GM18861 (cell line): ENCODE data around the gene AUP1.
"Not testable (repeated sequence)": the region's sequence is repeated elsewhere in the genome, so short reads cannot be mapped to it uniquely, and the experiment has no call there.

Source experiments
- ATAC-seq: cut with Tn5 transposase; IDR thresholded peaks from one replicate; pipeline ENCODE4 v1.9.1; 2021; ENCODE audit not compliant: unreplicated experiment

AUP1 gene

DNA sequence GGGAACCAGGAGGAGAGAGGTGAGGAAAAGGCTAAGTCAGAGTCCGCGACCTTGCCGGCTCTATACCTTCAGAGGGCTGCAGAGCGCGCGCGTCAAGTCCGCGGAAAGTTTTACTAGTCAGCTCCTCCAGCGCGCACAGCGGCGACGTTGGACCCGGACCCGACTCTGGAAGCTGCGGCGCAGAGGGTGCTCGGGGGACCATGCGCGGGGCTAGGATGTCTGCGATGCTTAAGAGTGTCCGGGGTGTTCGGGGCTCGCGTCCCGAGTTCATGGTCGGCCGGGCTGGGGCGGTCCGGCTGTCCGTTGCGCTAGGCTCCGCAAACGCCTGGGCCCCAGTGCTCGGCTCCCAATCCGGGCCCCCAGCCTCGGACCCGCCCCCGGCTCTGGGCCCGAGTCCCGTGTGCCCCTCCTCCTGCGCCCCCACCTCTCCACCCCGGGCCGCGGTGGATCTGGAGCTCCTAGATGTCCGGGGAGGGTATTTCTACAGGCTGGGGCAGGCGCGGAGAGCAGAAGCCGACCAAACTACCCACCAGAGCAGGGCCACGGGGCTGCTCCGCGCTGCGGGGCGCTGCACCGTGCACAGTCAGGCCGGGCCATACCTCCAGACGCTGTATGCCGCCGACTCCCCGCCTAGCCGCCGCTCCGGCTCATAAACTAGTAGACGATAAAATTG is 30.1 kb downstream of the AUP1 start, which contains the start of gene LBX2:
Gene LBX2 (minus strand): TSS at position 337 of the 673 bp plus-strand sequence. CDS start 66 bp downstream, at position 271.
- ATAC-seq = no peak

DNA sequence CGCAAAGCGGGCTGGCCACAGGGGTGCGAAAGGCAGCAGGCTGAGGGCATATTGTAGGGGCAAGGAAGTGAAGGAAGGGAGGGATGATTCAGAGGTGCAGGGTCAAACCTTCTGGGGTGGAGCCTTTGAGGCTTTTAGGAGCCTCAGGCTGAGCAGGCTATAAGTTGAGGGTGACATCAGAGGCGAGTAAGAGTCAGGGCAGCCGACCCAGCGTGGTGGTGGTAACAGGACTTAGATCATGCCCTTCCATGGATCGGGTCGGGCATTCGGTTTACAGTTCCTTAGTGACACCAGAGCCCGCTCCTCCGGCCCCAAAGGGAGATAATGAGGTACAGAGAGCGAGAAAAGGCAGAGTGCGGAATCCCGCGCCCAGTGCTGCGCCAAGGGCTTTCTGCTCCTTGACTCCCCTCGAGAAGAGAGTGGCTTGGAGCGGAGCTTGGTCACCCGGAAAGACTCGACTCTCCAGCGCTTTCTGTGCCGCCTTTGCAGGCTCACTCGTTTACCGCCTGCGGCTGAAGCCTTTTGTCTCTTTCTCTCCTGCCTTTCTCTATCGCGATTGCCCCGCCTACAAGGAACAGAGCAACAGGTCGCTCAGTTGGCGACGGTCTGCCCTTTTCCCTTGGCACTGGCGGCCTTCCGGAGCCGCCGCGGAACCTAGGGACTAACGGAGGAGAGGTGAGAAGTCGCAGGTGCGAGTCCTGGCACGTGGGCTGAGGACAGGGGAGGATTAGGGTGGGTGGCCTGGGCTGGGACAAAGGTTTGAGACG is 30.8 kb downstream of the AUP1 start:
- ATAC-seq = no peak

DNA sequence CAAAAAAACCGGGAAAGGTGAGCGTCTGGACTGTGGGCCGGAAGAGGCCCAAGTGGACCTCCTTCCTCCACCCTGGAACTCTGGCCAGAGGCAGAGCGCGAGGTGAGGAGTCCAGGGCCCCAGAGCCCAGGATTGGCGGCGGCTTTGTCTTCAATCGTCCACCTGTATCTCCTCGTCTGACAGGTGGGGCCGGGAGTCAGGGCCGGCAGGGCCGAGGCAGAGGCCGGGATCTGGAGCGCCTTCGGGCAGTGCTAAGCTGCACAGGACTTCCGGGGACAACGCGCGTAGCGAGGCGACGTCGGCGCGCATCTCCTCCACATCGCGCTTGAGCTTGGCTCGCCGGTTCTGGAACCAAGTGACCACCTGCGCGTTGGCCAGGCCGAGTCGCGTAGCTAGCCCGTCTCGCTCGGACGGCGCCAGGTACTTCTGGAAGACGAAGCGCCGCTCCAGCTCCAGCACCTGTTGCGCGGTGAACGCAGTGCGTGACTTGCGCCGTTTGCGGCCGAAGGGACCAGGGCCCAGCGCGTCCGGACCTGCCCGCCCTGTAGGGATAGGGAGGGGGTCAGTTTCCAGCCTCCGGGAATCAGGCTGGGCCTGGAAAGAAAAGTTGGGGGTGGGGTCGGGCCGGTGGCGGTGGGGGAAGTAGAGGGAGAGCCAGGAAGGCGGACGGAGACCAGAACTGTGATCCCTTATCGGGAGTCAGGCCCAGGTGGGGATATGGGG is 31.6 kb downstream of the AUP1 start:
- ATAC-seq = no peak

DNA sequence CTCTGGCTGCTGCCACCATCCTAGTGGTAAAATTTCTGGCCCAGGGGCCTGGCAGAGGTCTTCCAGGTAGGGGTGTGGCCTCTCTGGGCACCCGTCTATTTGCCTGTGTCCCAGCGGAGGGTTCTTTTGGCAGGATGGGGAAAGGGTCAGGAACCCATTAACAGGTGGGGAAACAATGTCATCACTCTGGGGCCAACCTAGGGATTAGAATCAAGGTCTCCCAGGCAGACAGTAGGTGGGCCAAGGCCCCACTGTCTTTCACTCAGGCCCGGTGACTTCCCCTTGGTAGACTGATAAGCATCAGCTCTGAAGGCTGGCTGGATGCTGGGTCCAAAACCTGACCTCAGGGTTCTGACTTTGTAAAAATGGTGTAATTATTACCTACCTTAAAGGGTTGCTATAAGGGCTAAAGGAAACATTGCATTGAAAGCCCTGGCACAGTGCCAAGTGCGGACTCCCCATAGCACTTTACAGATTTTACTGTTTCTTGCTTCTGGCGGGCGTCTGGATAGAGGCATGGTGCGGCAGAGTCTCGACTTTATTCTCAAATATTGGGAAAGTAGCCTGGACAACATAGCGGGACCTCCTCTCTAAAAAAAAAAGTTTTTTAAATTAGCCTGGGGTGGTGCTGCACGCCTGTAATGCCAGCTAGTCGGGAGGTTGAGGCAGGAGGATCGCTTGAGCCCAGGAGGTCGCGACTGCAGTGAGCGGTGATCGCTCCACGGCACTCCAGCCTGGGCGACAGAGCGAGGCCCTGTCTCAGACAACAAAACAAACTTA is 32.3 kb downstream of the AUP1 start:
- no peak for ATAC-seq

DNA sequence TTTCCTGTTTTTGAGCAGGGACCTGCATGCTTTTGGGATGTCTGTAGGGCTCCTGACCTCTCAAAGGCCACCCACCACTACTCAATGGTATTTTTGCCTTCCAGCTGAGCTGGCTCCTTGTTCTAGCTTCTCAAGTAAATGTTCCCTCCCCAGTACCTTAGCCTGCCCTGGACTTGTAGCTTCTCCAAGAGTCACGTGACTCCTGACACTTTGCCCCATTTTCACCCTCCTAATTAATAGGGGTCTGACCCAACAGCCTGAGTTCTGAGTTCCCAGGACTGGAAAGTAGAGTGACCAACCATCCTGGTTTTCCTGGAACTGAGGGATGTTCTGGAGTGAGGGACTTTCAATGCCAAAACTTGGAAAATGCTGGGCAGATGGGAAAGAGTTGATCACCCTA is 34.1 kb downstream of the AUP1 start:
- ATAC-seq = no peak

DNA sequence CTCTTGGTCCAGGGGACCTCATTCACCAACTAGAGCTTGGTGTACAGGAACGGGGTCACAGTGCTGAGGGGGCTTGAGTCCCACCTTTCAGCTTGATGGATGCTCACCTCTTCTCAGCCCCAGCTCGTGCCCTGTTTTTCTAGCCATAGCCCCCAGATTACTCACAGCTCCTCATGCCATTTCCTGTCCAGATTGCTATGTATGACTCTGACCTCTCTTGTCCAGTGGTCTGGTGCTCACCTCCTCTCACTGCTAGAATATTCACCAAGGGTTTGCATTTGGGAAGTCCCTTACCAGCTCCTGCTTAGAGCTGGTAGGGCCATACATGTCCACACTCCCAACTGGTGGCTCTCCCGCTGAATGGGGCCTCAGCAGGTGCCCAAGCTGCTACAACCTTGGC is 36.0 kb downstream of the AUP1 start:
- ATAC-seq = no peak

DNA sequence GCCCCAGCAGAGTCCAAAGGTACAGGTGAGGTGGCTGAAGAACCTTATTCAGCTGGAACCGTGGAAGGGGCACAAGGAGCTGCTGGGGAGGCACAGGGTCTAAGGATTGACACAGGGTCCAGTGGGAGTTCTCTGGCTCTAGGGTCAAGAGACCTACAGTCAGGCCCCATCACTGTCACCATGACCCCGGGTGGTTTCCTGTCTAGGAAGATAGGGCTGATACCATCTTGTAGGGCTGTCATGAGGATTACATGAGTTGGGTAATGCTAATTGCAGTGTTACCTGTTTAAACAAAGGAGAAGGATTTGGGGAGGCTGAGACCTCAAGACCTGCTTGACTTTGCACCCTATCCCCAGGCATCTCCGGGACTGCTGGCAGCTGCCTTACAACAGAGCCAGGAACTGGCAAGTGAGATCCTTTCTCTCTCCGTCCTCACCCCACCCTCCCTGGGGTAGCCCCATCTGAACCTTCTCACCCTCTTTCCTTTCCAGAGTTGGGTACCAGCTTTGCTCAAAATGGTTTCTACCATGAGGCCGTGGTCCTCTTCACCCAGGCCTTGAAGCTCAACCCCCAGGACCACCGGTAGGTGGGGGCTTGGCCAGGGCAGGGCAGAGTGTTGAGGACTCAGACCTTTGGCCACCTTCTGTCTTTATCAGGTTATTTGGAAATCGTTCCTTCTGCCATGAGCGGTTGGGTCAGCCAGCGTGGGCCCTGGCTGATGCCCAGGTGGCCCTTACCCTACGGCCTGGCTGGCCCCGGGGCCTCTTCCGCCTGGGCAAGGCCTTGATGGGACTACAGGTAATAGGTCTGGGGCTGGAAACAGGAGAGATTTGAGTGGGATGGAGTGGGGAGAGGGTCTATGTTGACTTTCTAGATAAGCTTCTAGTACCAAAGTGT is 37.6 kb downstream of the AUP1 start:
- no peak for ATAC-seq

DNA sequence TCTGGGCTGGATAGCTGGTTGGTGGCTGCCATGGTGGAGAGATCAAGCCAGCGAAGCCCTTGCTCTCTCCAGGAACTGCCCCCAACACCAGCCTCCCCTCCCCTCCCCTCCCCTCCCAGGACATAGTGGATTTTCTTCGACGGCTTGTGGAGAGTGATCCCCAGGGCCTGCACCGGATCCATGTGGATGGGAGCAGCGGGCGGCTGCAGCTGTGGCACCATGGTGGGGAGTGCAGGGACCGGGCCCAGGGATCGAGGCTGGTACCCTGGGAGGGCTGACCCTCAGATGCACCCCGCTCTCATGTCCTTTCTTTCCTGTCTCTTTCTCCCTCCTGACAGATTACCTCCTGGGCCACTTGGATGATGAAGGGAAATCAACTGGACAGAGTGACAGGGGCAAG is 39.6 kb downstream of the AUP1 start:
- ATAC-seq = no peak

DNA sequence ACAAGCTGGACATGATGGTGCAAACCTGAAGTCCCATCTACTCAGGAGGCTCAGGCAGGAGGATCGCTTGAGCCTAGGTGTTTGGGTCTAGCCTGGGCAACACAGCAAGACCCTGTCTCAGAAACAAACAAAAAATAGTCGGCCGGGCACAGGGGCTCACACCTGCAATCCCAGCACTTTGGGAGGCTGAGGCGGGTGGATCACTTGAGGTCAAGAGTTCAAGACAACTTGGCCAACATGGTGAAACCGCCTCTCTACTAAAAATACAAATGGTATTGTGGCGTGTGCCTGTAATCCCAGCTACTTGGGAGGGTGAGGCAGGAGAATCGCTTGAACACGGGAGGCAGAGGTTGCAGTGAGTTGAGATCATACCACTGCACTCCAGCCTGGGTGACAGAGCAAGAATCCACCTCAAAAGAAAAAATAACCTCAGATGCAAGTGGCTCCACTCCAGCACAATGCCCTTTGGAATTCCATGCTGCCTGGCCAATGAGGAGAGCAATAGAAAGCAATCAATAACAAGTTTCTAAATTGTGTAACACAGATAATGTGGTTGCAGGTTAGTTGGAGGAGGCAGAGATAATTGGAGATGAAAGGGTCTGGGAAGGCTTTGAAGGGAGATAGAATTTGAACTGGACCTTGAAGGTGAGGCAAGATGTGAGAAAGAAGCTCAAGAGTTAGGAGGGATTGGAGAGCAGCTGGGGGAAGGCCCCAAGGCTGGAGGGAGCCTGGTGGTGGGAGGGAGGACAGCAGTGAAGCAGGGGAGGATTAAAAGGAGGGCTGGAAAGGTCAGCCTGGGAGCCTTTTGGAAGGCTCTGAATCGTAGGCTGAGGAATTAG is 40.6 kb downstream of the AUP1 start:
- ATAC-seq = no peak

DNA sequence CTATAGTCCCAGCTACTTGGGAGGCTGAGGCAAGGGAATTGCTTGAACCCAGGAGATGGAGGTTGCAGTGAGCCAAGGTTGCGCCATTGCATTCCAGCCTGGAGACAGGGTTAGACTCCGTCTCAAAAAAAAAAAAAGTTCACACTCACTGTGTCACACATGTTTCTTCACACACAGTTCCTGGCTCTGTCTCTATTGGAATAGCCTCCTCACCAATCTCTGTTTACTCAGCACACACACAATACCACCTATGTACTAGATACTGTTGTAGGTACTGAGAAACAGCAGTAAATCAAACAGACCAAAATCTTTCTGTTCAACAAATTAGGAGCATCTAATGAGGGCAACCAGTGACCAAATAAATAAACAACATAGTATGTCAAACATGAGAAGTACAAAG is 43.4 kb downstream of the AUP1 start:
- no peak for ATAC-seq

DNA sequence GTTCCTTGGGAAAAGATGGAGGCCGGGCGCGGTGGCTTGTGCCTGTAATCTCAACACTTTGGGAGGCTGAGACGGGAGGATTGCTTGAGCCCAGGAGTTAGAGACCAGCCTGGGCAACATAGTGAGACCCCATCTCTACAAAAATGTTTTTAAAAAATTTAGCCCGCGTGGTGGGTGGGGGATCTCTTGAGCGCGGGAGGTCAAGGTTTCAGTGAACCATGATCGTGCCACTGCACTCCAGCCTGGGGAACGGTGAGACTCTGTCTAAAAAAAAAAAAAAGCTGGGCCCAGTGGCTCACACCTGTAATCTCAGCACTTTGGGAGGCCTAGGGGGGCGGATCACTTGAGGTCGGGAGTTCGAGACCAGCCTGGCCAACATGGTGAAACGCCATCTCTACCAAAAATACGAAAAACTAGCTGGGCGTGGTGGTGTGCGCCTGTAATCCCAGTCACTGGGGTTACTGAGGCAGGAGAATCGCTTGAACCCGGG is 45.8 kb downstream of the AUP1 start:
- not testable (repeated sequence) for ATAC-seq

DNA sequence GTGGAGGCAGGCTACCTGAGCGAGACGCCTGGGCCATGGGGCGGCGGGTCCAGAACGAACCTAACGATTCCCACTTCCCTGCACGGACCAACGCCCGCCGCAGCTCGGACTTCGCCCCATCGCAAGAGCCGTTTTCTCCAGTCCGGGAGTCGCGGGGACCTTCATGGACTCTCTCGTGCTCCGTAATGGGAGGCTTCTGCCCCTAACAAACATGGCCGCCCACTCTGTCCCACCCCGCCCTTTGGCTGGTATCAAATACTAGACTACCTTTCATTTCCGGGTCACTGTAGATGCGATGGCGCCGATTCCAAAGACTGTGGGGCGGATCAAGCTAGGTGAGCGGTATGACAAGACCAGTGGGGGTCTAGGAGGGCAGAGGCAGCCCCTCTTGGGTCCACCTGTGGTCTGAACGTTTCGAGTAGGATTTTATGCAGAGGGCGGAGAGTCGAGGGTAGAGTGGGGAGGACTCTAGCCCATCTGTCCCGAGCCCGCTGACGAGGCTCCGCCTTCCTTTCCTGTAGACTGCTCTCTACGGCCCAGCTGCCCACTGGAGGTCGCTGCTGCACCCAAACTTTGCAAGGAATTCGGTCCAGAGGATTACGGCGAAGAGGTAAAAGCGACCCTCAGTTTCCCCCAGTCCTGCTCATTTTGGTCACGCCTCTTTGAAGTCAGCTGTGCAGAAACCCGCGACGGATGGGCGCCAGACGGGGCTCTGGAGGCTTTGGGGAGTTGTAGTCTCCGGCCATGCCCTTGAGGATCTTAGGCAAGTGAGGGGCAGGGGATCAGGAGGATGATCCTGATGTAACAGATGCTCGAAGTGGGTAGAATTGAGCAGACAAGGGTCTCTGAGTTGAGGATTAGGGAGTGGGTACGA is 46.5 kb downstream of the AUP1 start, which contains the start of the genes CCDC142 and TTC31:
Gene CCDC142 (minus strand): TSS at position 198 of the 874 bp plus-strand sequence. CDS start 161 bp downstream, at position 37.
Gene TTC31 (plus strand): TSS at position 281 of the 874 bp plus-strand sequence. CDS start 15 bp downstream, at position 296.
- peak; percentile 73 for ATAC-seq

DNA sequence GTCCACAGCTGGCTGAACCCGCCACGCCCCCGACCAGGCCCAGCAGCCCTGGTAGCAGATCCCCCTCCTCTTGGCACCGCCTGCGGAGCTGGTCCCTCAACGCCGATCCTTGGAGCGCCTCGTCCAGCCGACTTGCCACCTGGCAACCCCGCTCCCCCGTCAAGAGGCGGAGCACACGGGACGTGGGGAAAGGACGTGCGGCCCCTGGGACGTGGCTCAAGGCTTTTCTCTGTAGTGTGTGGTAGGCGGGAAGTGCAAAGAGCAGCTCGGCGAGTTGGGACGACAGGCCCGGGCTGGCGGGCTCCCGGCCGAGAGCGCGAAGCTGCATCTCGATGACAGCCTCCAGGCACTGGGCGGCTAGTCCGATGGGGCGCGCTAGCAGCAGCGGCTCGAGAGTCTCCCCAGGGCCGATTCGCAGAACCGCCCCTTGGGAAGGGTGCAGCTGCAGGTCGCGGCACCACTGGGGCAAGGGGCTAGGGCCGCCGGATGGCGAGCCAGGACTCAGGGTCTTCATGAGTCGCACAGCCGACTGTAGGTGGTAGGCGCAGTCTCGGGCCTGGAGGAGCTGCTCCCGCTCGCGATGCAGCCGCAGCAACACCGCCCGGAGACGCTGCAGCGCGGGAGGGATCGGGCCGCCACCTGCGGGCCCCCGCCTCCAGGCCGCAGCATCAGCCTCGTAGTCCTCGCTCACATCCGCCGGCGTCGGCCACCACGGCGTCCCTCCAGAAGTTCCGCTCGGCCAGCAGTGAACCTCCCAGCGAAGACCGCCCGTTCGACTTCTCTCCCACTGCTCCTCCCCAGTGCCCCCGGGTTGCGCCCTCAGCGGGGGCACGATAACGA is 47.3 kb downstream of the AUP1 start:
- peak; percentile 24 for ATAC-seq

DNA sequence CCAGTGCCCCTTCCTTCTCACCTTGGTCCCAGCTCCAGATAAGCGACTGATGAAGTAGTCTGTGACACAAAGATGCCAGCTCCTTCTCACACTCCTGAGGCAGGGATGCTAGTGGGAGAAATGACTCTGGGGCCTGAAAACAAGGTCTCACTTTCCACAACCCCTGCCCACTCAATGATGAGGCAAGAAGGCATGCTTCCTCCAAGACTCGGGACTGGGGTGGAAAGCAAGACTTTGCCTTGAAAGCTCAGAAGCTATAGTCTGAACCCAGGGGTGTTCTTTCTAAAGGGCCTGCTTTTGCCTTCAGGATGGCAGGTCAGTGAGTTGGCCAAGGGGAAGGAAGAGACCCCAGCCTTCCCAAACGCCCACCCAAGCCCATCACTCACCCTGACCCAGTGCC is 48.1 kb downstream of the AUP1 start:
- no peak for ATAC-seq
